BE2C (cell line): ENCODE results near the gene TGIF2.
"Not testable (repeated sequence)": the region's sequence is repeated elsewhere in the genome, so short reads cannot be mapped to it uniquely, and the experiment has no call there.

Source experiments
- DNase-seq: peaks from one replicate; pipeline ENCODE4 v3.0.0-alpha.2; 2020
- H3K27me3 ChIP-seq: fragments of 250-450 bp; sonication (Bioruptor Pico); 2 replicates; pipeline ENCODE4 v1.5.1; 2020; ENCODE audit warnings: mild to moderate bottlenecking
- H3K36me3 ChIP-seq: fragments of 250-450 bp; sonication (Bioruptor Pico); 2 replicates; pipeline ENCODE4 v1.5.1; 2020; ENCODE audit warnings: mild to moderate bottlenecking
- H3K4me1 ChIP-seq: fragments of 250-450 bp; sonication (Bioruptor Pico); 2 replicates; pipeline ENCODE4 v1.5.1; 2020
- H3K4me3 ChIP-seq: 2 replicates; pipeline ENCODE4 v1.5.1; 2011; ENCODE audit warnings: low read depth, low read length
- H3K9me3 ChIP-seq: fragments of 250-450 bp; sonication (Bioruptor Pico); 2 replicates; pipeline ENCODE4 v1.5.1; 2020
- TF ChIP-seq, protein P1 (sequence below): IDR thresholded peaks from 2 replicates; pipeline ENCODE4 v1.5.1; 2012; ENCODE audit warnings: mild to moderate bottlenecking, low read depth, low read length

TGIF2 gene

GRCh38 chr20:36633285-36633772, 59.9 kb downstream of the TGIF2 start:
- Histone ChIP-seq H3K4me3 (no peak overlapping the region), H3K4me1 (no peaks in the 10 kb centered on the region), H3K9me3 (no peaks in the 10 kb centered on the region; the same call in 1 of the 2 replicates), H3K36me3 (no peaks in the 10 kb centered on the region), H3K27me3 (no peaks in the 10 kb centered on the region)
- TF ChIP-seq, protein P1, sequence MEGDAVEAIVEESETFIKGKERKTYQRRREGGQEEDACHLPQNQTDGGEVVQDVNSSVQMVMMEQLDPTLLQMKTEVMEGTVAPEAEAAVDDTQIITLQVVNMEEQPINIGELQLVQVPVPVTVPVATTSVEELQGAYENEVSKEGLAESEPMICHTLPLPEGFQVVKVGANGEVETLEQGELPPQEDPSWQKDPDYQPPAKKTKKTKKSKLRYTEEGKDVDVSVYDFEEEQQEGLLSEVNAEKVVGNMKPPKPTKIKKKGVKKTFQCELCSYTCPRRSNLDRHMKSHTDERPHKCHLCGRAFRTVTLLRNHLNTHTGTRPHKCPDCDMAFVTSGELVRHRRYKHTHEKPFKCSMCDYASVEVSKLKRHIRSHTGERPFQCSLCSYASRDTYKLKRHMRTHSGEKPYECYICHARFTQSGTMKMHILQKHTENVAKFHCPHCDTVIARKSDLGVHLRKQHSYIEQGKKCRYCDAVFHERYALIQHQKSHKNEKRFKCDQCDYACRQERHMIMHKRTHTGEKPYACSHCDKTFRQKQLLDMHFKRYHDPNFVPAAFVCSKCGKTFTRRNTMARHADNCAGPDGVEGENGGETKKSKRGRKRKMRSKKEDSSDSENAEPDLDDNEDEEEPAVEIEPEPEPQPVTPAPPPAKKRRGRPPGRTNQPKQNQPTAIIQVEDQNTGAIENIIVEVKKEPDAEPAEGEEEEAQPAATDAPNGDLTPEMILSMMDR = no peak
- DNase-seq = no peak

DNA sequence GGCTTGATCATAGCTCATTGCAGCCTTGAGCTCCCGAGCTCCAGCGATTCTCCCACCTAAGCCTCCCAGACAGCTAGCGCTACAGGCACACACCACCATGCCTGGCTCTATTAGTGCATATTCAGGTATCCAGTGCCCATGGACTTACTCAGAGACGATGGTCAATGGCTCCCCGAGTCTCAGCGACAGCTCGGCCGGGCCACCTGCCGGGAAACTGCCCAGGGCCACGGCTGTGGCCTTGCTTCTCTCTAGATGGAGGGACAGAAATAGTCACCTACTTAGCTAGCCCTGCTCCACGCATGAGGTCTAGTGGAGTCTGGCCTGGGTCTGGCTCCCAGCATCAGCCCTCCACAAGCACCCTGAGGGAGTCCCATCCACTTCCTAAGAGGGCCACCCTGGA, 60.9 kb downstream of the TGIF2 start:
- Histone ChIP-seq H3K27me3 (no peaks in the 10 kb centered on the region), H3K36me3 (no peaks in the 10 kb centered on the region), H3K4me1 (no peaks in the 10 kb centered on the region), H3K4me3 (no peak overlapping the region), H3K9me3 (no peaks in the 10 kb centered on the region; the same call in 1 of the 2 replicates)
- TF ChIP-seq, protein P1 = no peak
- no peak for DNase-seq

GRCh38 chr20:36638876-36639400, 65.5 kb downstream of the TGIF2 start:
- H3K36me3 ChIP-seq, H3K4me3 ChIP-seq, H3K9me3 ChIP-seq, DNase-seq, H3K27me3 ChIP-seq, H3K4me1 ChIP-seq: not testable (repeated sequence)

DNA sequence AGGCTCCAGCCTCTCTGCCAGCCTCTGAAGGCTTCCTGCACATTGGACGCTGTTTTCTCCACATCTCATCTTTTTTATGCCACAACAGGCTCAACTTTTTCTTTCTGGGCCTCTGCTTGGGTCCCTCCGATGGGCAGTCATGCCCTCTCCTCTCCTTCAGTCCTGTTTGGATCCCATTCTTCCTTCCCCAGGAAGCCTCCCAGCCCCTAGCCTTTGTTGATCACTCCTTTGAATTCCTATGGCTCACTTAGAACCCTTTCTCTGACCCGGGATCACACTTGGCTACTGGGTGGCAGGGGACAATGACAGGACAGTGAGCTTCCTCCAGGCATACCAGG, 68.1 kb downstream of the TGIF2 start:
- Histone ChIP-seq H3K9me3 (no peaks in the 10 kb centered on the region), H3K4me1 (no peaks in the 10 kb centered on the region)
- TF ChIP-seq, protein P1 = no peak

GRCh38 chr20:36642136-36642535, 68.7 kb downstream of the TGIF2 start:
- TF ChIP-seq, protein P1 = no peak
- DNase-seq = no peak

More for the DNA sequence above, 68.1 kb downstream of the TGIF2 start:
- Histone ChIP-seq H3K36me3 (no peaks in the 10 kb centered on the region), H3K4me3 (no peak overlapping the region), H3K27me3 (no peaks in the 10 kb centered on the region)
- DNase-seq = no peak

More at GRCh38 chr20:36642136-36642535, 68.7 kb downstream of the TGIF2 start:
- Histone ChIP-seq H3K27me3 (no peaks in the 10 kb centered on the region), H3K9me3 (no peaks in the 10 kb centered on the region), H3K36me3 (no peaks in the 10 kb centered on the region), H3K4me1 (no peaks in the 10 kb centered on the region), H3K4me3 (no peak overlapping the region)
